GM23248 (cell line): ENCODE results near the gene CD22.
"Not testable (repeated sequence)": the region's sequence is repeated elsewhere in the genome, so short reads cannot be mapped to it uniquely, and the experiment has no call there.

ENCODE experiments used
- EZH2 ChIP-seq: fragments of 200-600 bp; sonication (generic); IDR thresholded peaks from 2 replicates; pipeline ENCODE4 v1.6.1; 2018; ENCODE audit warnings: antibody characterized with exemption, mild to moderate bottlenecking; ENCODE audit not compliant: insufficient read depth, poor library complexity, severe bottlenecking
- EZH2phosphoT487 ChIP-seq: fragments of 200-600 bp; sonication (generic); IDR thresholded peaks from 2 replicates; pipeline ENCODE4 v1.6.1; 2018; ENCODE audit warnings: antibody characterized with exemption, moderate library complexity, mild to moderate bottlenecking, low read depth; ENCODE audit not compliant: insufficient read depth

DNA sequence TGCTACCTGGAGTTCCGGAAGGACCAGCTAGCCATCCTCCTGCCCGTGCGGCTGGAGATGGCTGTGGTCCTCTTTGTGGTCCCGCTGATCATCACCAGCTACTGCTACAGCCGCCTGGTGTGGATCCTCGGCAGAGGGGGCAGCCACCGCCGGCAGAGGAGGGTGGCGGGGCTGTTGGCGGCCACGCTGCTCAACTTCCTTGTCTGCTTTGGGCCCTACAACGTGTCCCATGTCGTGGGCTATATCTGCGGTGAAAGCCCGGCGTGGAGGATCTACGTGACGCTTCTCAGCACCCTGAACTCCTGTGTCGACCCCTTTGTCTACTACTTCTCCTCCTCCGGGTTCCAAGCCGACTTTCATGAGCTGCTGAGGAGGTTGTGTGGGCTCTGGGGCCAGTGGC, 30.4 kb downstream of the CD22 start:
- TF ChIP-seq EZH2, EZH2phosphoT487: not testable (repeated sequence)
